Measurements from ENCODE around the gene SHISA3. TPM values are rescaled to one million over a fixed set of nuclear protein-coding genes. Genes with fewer than 3 reads are reported as not detected.
A peak's percentile ranks its signal among the peaks of the same experiment; 100 is the strongest.

SHISA3 gene
- total RNA-seq, 2 experiments from 2014 or later = 0.38 TPM; not detected in 1

DNA sequence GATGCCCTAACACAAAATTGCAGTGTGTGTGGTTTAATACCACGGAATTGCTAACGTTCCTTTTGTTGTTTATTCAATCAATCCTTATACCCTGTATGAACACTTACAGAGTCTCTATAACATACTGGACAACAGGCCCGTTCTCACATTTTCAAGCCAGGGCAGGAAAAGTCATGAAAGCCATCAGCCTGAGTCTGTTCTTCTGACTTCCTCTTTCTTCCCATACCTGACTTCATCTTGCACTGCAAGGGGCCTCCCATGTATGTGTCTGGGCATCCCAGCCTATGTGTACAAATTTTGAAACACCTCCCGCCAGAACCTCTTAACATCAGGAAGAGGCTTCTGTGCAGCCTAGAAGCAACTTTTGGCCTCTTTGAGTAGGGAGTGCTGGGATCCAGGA, 4.9 kb upstream of the SHISA3 start:
- Histone ChIP-seq H4K20me1 (ENCODE audit: insufficient read depth, low read length) (no peaks in the 10 kb centered on the region), H3K36me3 (ENCODE audit: insufficient read depth, low read length) (no peaks in the 10 kb centered on the region), H3K4me1 (ENCODE audit: insufficient read depth, low read length, poor library complexity, severe bottlenecking) (peaks cover 4% of the 10 kb centered on the region), H3K4me2 (ENCODE audit: low read length) (no peak overlapping the region), H3K27ac (ENCODE audit: low read depth, low read length, poor library complexity, severe bottlenecking) (no peak overlapping the region), H3K9me2 (ENCODE audit: insufficient read depth, low read length) (no peaks in the 10 kb centered on the region), H3K4me3 (ENCODE audit: low read depth, low read length, poor library complexity, severe bottlenecking) (no peak overlapping the region), H3K9me3 (ENCODE audit: low read length) (no peaks in the 10 kb centered on the region), H3K79me2 (ENCODE audit: insufficient read depth, low read depth, low read length) (no peaks in the 10 kb centered on the region), H2AFZ (ENCODE audit: low read length) (no peak overlapping the region)
- no peak for DNase-seq (ENCODE audit: low spot score)
- no TSS peak for BruUV-seq (replicated peaks)
- TF ChIP-seq, protein P1, sequence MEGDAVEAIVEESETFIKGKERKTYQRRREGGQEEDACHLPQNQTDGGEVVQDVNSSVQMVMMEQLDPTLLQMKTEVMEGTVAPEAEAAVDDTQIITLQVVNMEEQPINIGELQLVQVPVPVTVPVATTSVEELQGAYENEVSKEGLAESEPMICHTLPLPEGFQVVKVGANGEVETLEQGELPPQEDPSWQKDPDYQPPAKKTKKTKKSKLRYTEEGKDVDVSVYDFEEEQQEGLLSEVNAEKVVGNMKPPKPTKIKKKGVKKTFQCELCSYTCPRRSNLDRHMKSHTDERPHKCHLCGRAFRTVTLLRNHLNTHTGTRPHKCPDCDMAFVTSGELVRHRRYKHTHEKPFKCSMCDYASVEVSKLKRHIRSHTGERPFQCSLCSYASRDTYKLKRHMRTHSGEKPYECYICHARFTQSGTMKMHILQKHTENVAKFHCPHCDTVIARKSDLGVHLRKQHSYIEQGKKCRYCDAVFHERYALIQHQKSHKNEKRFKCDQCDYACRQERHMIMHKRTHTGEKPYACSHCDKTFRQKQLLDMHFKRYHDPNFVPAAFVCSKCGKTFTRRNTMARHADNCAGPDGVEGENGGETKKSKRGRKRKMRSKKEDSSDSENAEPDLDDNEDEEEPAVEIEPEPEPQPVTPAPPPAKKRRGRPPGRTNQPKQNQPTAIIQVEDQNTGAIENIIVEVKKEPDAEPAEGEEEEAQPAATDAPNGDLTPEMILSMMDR (conservative IDR thresholded peaks at IDR 0.05; ENCODE audit: low read length) = no peak
- no peak for TF ChIP-seq EZH2phosphoT487 (IDR thresholded peaks at IDR 0.05; ENCODE audit: borderline replicate concordance, low read depth, low read length)
- ChIA-PET POLR2A (no interaction called here), CTCF (ENCODE audit: unreplicated experiment) (no interaction called here)
- intact Hi-C loops (cut with micrococcal nuclease; ENCODE audit: unreplicated experiment) = no loop called here

DNA sequence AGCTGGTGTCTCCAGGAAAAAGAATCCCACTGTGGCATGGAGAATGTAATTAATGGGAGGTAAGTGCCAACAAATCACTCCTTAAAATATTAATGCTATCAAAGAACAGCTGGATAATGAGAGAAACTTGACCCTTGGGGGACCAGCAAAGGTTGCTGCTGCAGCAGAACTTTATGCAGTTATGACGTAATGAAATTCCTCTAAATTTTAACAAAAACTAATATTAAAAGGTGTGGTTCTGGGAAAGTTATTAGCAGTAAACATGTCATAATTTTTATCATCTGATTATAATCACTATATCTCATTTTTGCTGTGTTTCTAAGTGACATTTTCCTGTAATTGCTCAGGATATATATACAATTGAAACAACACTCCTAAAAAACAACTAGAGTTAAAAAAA, 1.7 kb upstream of the SHISA3 start:
- Histone ChIP-seq H2AFZ (ENCODE audit: low read length) (no peak overlapping the region), H4K20me1 (ENCODE audit: insufficient read depth, low read length) (no peaks in the 10 kb centered on the region), H3K79me2 (ENCODE audit: insufficient read depth, low read depth, low read length) (no peaks in the 10 kb centered on the region), H3K9me2 (ENCODE audit: insufficient read depth, low read length) (no peaks in the 10 kb centered on the region), H3K4me1 (ENCODE audit: insufficient read depth, low read length, poor library complexity, severe bottlenecking) (peaks cover 4% of the 10 kb centered on the region), H3K4me2 (ENCODE audit: low read length) (no peak overlapping the region), H3K27ac (ENCODE audit: low read depth, low read length, poor library complexity, severe bottlenecking) (no peak overlapping the region), H3K4me3 (ENCODE audit: low read depth, low read length, poor library complexity, severe bottlenecking) (no peak overlapping the region), H3K9me3 (ENCODE audit: low read length) (no peaks in the 10 kb centered on the region), H3K36me3 (ENCODE audit: insufficient read depth, low read length) (no peaks in the 10 kb centered on the region)
- POLR2A ChIA-PET = interaction anchor here (0.6 to 1.1 kb wide), 4 partner anchors 15 to 664 kb away, joined by 3 to 5 read pairs (median 4); no protein-coding TSS in a partner anchor
- CTCF ChIA-PET (ENCODE audit: unreplicated experiment) = no interaction called here
- DNase-seq (ENCODE audit: low spot score) = no peak
- intact Hi-C loops (cut with micrococcal nuclease; ENCODE audit: unreplicated experiment) = loop anchor here (5.0 kb wide), 1 partner anchor 113 kb away; no protein-coding TSS in a partner anchor
- TF ChIP-seq, protein P1 (conservative IDR thresholded peaks at IDR 0.05; ENCODE audit: low read length) = no peak
- no peak for TF ChIP-seq EZH2phosphoT487 (IDR thresholded peaks at IDR 0.05; ENCODE audit: borderline replicate concordance, low read depth, low read length)
- no TSS peak for BruUV-seq (replicated peaks)

DNA sequence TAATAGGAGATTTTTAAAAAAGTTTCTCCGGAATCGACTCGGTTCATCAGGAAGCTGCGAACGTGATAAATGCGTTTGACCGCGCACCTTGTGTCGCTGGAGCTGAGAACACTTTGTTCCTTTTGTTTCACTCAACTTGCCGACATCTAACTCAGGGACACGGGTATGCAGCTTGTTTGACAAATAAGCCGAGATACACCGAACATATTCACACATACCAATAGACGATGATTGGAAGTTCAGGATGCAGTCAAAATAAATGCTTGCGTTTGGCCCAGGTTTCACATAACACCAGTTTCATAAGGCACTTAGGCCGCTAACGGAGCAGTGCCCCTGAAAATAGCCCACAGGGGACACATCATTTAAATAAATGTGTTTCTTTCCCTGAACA, 932 bp upstream of the SHISA3 start:
- Histone ChIP-seq H3K79me2 (ENCODE audit: insufficient read depth, low read depth, low read length) (no peaks in the 10 kb centered on the region), H2AFZ (ENCODE audit: low read length) (peak overlapping the region; percentile 42; the same call in 1 of the 2 replicates), H3K4me3 (ENCODE audit: low read depth, low read length, poor library complexity, severe bottlenecking) (no peak overlapping the region), H3K27ac (ENCODE audit: low read depth, low read length, poor library complexity, severe bottlenecking) (no peak overlapping the region), H4K20me1 (ENCODE audit: insufficient read depth, low read length) (no peaks in the 10 kb centered on the region), H3K4me2 (ENCODE audit: low read length) (no peak overlapping the region), H3K9me3 (ENCODE audit: low read length) (no peaks in the 10 kb centered on the region), H3K36me3 (ENCODE audit: insufficient read depth, low read length) (no peaks in the 10 kb centered on the region), H3K9me2 (ENCODE audit: insufficient read depth, low read length) (no peaks in the 10 kb centered on the region), H3K4me1 (ENCODE audit: insufficient read depth, low read length, poor library complexity, severe bottlenecking) (no peaks in the 10 kb centered on the region)
- no TSS peak for BruUV-seq (replicated peaks)
- intact Hi-C loops (cut with micrococcal nuclease; ENCODE audit: unreplicated experiment) = loop anchor here (5.0 kb wide), 1 partner anchor 114 kb away; no protein-coding TSS in a partner anchor
- ChIA-PET POLR2A (interaction anchor here (0.7 to 1.1 kb wide), 3 partner anchors 15 to 664 kb away, joined by 3 to 5 read pairs (median 3); no protein-coding TSS in a partner anchor), CTCF (ENCODE audit: unreplicated experiment) (no interaction called here)
- DNase-seq (ENCODE audit: low spot score) = no peak
- TF ChIP-seq, protein P1 (conservative IDR thresholded peaks at IDR 0.05; ENCODE audit: low read length) = no peak
- TF ChIP-seq EZH2phosphoT487 (IDR thresholded peaks at IDR 0.05; ENCODE audit: borderline replicate concordance, low read depth, low read length) = no peak
